Endothelial cell (in vitro differentiated cells): ENCODE data around the gene TLX1. TPM values are rescaled to one million over a fixed set of nuclear protein-coding genes. Genes with fewer than 3 reads are reported as not detected.

Source experiments
- DNase-seq: peaks from one replicate; pipeline ENCODE4 v3.0.0; 2021; ENCODE audit warnings: low spot score
- H3K27ac Mint-ChIP-seq: one replicate; pipeline ENCODE4 v1.8.0; 2021; ENCODE audit warnings: mixed read lengths, inconsistent platforms; ENCODE audit not compliant: unreplicated experiment
- H3K27me3 Mint-ChIP-seq: one replicate; pipeline ENCODE4 v1.8.0; 2021; ENCODE audit warnings: mild to moderate bottlenecking, moderate library complexity, mixed read lengths, inconsistent platforms; ENCODE audit not compliant: unreplicated experiment
- H3K36me3 Mint-ChIP-seq: one replicate; pipeline ENCODE4 v1.8.0; 2021; ENCODE audit warnings: mild to moderate bottlenecking, low read depth, mixed read lengths, inconsistent platforms; ENCODE audit not compliant: unreplicated experiment
- H3K4me1 Mint-ChIP-seq: one replicate; pipeline ENCODE4 v1.8.0; 2021; ENCODE audit warnings: mild to moderate bottlenecking, mixed read lengths, inconsistent platforms; ENCODE audit not compliant: unreplicated experiment
- H3K4me3 Mint-ChIP-seq: one replicate; pipeline ENCODE4 v1.8.0; 2021; ENCODE audit warnings: mild to moderate bottlenecking, mixed read lengths, inconsistent platforms; ENCODE audit not compliant: unreplicated experiment
- H3K9me3 Mint-ChIP-seq: one replicate; pipeline ENCODE4 v1.8.0; 2021; ENCODE audit warnings: mixed read lengths, inconsistent platforms; ENCODE audit not compliant: unreplicated experiment
- CTCF ChIP-seq: fragments of 200-600 bp; sonication (generic); IDR thresholded peaks from one replicate; pipeline ENCODE4 v1.5.0; 2021; ENCODE audit warnings: antibody characterized with exemption; ENCODE audit not compliant: unreplicated experiment
- long read RNA-seq: library from polyadenylated mRNA; unstranded; transcript quantifications from one replicate; pipeline ENCODE4 v2.0.0, GENCODE V29; 2020; ENCODE audit not compliant: unreplicated experiment
- total RNA-seq: library from RNA; stranded (reverse); fragmentation: NEBNext Ultra II Directional; extraction: Animal tissue kit (Norgen Biotek cat#: 25700); gene quantifications from one replicate; pipeline ENCODE4 v1.2.1, GENCODE V29; 2021; ENCODE audit not compliant: unreplicated experiment

The TLX1 gene
- 31.0 TPM for total RNA-seq
- long read RNA-seq, partial matches to known transcripts, result 0 of 7 reads
- long read RNA-seq, other reads (novel, unspliced or antisense), result 5 of 7 reads

DNA sequence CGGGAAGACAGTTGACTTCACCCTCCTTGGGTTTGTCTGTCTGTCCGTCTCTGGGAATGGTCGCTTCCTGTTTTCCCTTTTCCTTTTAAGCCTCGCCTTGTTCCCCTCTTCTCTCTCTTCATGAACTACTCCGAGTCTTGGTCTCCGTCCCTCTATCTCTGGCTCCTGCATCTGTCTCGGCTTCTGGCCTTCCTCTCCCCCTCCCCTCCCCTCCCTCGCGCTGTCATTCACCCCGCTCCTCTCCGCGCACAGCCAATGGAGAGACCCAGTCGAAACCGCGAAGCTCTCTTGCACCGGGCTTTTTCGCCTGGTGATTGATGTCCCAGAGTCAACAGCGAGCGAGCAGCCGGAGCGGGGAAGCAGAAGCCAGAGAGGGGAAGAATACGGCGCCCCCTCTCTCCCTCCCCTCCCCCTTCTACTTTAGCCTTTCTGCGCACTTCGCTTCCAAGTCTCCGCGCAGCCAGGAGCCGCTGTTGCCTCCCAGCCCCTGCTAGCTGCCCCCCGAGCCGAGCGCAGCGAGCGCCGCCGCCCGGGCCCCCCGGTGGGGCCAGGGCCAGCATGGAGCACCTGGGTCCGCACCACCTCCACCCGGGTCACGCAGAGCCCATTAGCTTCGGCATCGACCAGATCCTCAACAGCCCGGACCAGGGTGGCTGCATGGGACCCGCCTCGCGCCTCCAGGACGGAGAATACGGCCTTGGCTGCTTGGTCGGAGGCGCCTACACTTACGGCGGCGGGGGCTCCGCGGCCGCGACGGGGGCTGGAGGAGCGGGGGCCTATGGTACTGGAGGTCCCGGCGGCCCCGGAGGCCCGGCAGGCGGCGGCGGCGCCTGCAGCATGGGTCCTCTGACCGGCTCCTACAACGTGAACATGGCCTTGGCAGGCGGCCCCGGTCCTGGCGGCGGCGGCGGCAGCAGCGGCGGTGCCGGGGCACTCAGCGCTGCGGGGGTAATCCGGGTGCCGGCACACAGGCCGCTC is at the start of gene TLX1:
TLX1 (plus strand) TSS at position 317 of the 978 bp plus-strand sequence; CDS start at position 559, 242 bp downstream.
- peaks cover 55% of the 10 kb centered on the region for H3K4me1 Mint-ChIP-seq
- peak within 1 kb of the TSS; percentile 52 for H3K27ac Mint-ChIP-seq
- peak within 1 kb of the TSS; percentile 98 for H3K4me3 Mint-ChIP-seq
- peak; percentile 71 for DNase-seq
- H3K9me3 Mint-ChIP-seq, result no peaks in the 10 kb centered on the region
- peaks cover 18% of the 10 kb centered on the region for H3K27me3 Mint-ChIP-seq
- no peak for TF ChIP-seq CTCF
- peaks cover 14% of the 10 kb centered on the region for H3K36me3 Mint-ChIP-seq

DNA sequence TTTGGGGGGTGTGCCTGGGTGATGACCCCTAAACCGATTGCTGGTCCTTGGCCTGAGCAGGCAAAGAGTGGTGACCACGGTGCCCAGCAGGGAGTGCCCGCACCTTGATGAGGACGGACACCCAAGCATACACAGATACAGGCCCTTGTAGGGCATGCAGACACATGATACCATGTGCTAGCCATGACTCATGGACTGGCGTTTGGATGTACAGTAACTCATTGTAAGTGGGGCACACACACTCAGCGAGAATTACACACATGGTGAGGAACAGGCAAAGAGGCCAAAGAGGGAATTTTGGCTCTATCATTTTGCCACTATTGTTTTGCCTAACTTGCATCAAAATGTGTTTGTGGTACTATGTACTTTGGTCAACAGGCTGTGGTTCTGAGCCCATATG is 45.3 kb upstream of the TLX1 start:
- no peak overlapping the region for H3K4me3 Mint-ChIP-seq
- no peak for TF ChIP-seq CTCF
- no peaks in the 10 kb centered on the region for H3K9me3 Mint-ChIP-seq
- H3K27ac Mint-ChIP-seq, result no peak overlapping the region
- peaks cover 7% of the 10 kb centered on the region for H3K27me3 Mint-ChIP-seq
- DNase-seq, result no peak
- no peaks in the 10 kb centered on the region for H3K36me3 Mint-ChIP-seq
- peaks cover 29% of the 10 kb centered on the region for H3K4me1 Mint-ChIP-seq

DNA sequence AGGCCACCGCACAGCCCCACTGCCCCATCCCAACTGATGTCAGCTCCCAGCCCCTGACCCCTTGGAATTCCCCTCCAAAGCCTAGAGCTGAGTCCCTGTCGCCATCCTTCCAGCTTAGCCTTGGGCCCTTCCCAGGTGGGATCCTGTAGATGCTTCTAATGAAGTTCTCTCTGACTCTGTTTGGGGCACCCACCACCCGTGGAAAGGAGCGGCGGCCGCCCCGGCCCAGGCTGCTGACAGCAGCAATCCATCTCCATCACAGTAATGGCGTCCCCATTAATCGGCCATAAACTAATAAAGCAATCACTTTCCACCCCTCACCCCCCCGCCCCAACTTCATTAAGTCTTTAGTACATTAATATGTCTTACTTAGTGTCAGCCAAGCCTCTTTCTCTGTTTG is 43.7 kb upstream of the TLX1 start:
- Mint-ChIP-seq H3K36me3 (peaks cover 4% of the 10 kb centered on the region), H3K4me1 (peaks cover 33% of the 10 kb centered on the region), H3K27me3 (peaks cover 11% of the 10 kb centered on the region), H3K4me3 (no peak overlapping the region), H3K9me3 (no peaks in the 10 kb centered on the region), H3K27ac (no peak overlapping the region)
- no peak for DNase-seq
- TF ChIP-seq CTCF, result no peak

GRCh38 chr10:101087965-101088364 is 43.1 kb upstream of the TLX1 start:
- H3K27me3 Mint-ChIP-seq, result peaks cover 11% of the 10 kb centered on the region
- no peak for DNase-seq
- no peak overlapping the region for H3K27ac Mint-ChIP-seq
- no peaks in the 10 kb centered on the region for H3K9me3 Mint-ChIP-seq
- no peak overlapping the region for H3K4me3 Mint-ChIP-seq
- TF ChIP-seq CTCF, result no peak
- peaks cover 4% of the 10 kb centered on the region for H3K36me3 Mint-ChIP-seq
- peaks cover 33% of the 10 kb centered on the region for H3K4me1 Mint-ChIP-seq
